ENCODE data around the gene DOCK2. TPM values are rescaled to one million over a fixed set of nuclear protein-coding genes. Genes with fewer than 3 reads are reported as not detected.

The DOCK2 gene
- polyA plus RNA-seq, 1 donor (not counting 4 experiments of a cell fraction or from before 2014, with no cell fraction given) = 0.21 TPM

DNA sequence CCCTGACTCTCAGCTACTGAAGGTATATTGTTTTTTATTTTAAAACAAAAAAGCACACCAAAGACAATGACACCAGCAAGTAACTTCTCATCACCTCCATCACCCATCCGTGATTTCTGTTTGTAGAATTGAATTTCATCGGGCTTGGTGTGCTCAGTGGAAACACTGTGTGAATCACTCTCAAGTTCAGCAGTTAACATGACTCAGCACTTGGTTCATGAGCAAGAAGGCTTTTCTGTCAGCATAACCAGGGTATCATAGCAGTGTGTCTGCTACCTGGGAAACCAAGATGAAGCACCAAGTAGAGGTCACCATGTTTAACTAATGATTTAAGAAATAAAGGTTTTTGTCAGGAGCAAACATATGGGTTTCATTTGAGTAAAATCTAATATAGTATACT is 219.5 kb downstream of the DOCK2 start:
- H4K20me1 ChIP-seq (ENCODE audit: control insufficient read depth, extremely low read depth, insufficient read depth, low read length) = no peaks in the 10 kb centered on the region
- H3K36me3 ChIP-seq (ENCODE audit: control insufficient read depth in 2 of 2, extremely low read depth in 1 of 2, insufficient read depth in 2 of 2, low read length in 2 of 2) = no peaks in the 10 kb centered on the region
- DNase-seq (ENCODE audit: low read depth, low spot score) (no peak), FAIRE-seq (no peak)
- no peak overlapping the region for H2AFZ ChIP-seq (ENCODE audit: control insufficient read depth, low read length)
- H3K27ac ChIP-seq (ENCODE audit: control insufficient read depth, insufficient read depth, low read length) = no peak overlapping the region
- no peaks in the 10 kb centered on the region for H3K9me3 ChIP-seq (ENCODE audit: control insufficient read depth, low read depth, low read length)
- no peak for TF ChIP-seq EZH2 (IDR thresholded peaks at IDR 0.05; ENCODE audit: low read length)
- TF ChIP-seq, protein P1, sequence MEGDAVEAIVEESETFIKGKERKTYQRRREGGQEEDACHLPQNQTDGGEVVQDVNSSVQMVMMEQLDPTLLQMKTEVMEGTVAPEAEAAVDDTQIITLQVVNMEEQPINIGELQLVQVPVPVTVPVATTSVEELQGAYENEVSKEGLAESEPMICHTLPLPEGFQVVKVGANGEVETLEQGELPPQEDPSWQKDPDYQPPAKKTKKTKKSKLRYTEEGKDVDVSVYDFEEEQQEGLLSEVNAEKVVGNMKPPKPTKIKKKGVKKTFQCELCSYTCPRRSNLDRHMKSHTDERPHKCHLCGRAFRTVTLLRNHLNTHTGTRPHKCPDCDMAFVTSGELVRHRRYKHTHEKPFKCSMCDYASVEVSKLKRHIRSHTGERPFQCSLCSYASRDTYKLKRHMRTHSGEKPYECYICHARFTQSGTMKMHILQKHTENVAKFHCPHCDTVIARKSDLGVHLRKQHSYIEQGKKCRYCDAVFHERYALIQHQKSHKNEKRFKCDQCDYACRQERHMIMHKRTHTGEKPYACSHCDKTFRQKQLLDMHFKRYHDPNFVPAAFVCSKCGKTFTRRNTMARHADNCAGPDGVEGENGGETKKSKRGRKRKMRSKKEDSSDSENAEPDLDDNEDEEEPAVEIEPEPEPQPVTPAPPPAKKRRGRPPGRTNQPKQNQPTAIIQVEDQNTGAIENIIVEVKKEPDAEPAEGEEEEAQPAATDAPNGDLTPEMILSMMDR (optimal IDR thresholded peaks at IDR 0.05 in 1 of 3, IDR thresholded peaks at IDR 0.05 in 1 of 3, conservative IDR thresholded peaks at IDR 0.05 in 1 of 3; ENCODE audit: extremely low read depth in 1 of 3, insufficient read depth in 2 of 3, low read length in 3 of 3) = no peak
- H3K27me3 ChIP-seq (ENCODE audit: control insufficient read depth, extremely low read depth, insufficient read depth, low read length) = no peaks in the 10 kb centered on the region
- no peak overlapping the region for H3K4me3 ChIP-seq (ENCODE audit: control insufficient read depth in 2 of 3, extremely low read depth in 1 of 3, insufficient read depth in 2 of 3, low read depth in 1 of 3, low read length in 3 of 3)
- no peak overlapping the region for H3K4me2 ChIP-seq (ENCODE audit: control insufficient read depth, extremely low read depth, insufficient read depth, low read depth, low read length)
- no peaks in the 10 kb centered on the region for H3K4me1 ChIP-seq (ENCODE audit: control insufficient read depth, extremely low read depth, insufficient read depth, low read length)
- no peaks in the 10 kb centered on the region for H3K9me1 ChIP-seq (ENCODE audit: control insufficient read depth, extremely low read depth, insufficient read depth, low read length)
- no peaks in the 10 kb centered on the region for H3K79me2 ChIP-seq (ENCODE audit: control insufficient read depth, insufficient read depth, low read length)
- no peak overlapping the region for H3K9ac ChIP-seq (ENCODE audit: control insufficient read depth, extremely low read depth, insufficient read depth, low read length)
- dilution Hi-C loops (cut with MboI; ENCODE audit: extremely low pct_ligation_motif_present, low sequenced_read_pairs) = no loop called here

DNA sequence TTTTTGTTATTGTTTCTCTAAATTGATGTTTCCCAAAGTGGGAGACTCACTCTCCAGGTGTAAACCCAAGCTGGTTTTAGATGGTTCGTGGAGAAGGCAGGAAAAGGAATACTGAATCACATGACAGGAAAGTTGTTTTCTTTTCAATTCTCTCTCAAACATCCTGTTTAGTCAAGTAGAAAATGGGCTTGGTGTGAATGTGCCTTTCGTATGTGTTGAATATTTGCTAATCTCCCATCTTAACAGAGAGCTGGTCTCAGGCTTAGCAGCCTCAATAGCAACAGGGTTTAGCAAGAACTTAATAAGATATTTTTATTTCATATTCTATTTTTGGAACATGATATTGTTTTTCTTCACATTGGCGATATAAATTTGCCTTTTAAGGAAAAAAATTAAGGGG is 223.5 kb downstream of the DOCK2 start:
- dilution Hi-C loops (cut with MboI; ENCODE audit: extremely low pct_ligation_motif_present, low sequenced_read_pairs) = no loop called here
- Histone ChIP-seq H3K27me3 (ENCODE audit: control insufficient read depth, extremely low read depth, insufficient read depth, low read length) (no peaks in the 10 kb centered on the region), H3K9me3 (ENCODE audit: control insufficient read depth, low read depth, low read length) (no peaks in the 10 kb centered on the region), H2AFZ (ENCODE audit: control insufficient read depth, low read length) (no peak overlapping the region), H3K27ac (ENCODE audit: control insufficient read depth, insufficient read depth, low read length) (no peak overlapping the region), H3K79me2 (ENCODE audit: control insufficient read depth, insufficient read depth, low read length) (no peaks in the 10 kb centered on the region), H4K20me1 (ENCODE audit: control insufficient read depth, extremely low read depth, insufficient read depth, low read length) (no peaks in the 10 kb centered on the region), H3K4me1 (ENCODE audit: control insufficient read depth, extremely low read depth, insufficient read depth, low read length) (no peaks in the 10 kb centered on the region), H3K36me3 (ENCODE audit: control insufficient read depth in 2 of 2, extremely low read depth in 1 of 2, insufficient read depth in 2 of 2, low read length in 2 of 2) (no peaks in the 10 kb centered on the region), H3K4me2 (ENCODE audit: control insufficient read depth, extremely low read depth, insufficient read depth, low read depth, low read length) (no peak overlapping the region), H3K9ac (ENCODE audit: control insufficient read depth, extremely low read depth, insufficient read depth, low read length) (no peak overlapping the region), H3K4me3 (ENCODE audit: control insufficient read depth in 2 of 3, extremely low read depth in 1 of 3, insufficient read depth in 2 of 3, low read depth in 1 of 3, low read length in 3 of 3) (no peak overlapping the region), H3K9me1 (ENCODE audit: control insufficient read depth, extremely low read depth, insufficient read depth, low read length) (no peaks in the 10 kb centered on the region)
- no peak for TF ChIP-seq EZH2 (IDR thresholded peaks at IDR 0.05; ENCODE audit: low read length)
- TF ChIP-seq, protein P1 (optimal IDR thresholded peaks at IDR 0.05 in 1 of 3, IDR thresholded peaks at IDR 0.05 in 1 of 3, conservative IDR thresholded peaks at IDR 0.05 in 1 of 3; ENCODE audit: extremely low read depth in 1 of 3, insufficient read depth in 2 of 3, low read length in 3 of 3) = no peak
- DNase-seq (ENCODE audit: low read depth, low spot score) (no peak), FAIRE-seq (no peak)

Data from keratinocyte (primary cell).